K562 (cell line): ENCODE results near the gene PGGHG.
"Not testable (repeated sequence)": the region's sequence is repeated elsewhere in the genome, so short reads cannot be mapped to it uniquely, and the experiment has no call there.

ENCODE experiments used
- EGR1 ChIP-seq: fragments of 450-650 bp; conservative IDR thresholded peaks from 2 replicates; pipeline ENCODE4 v1.6.1; 2017; ENCODE audit warnings: mild to moderate bottlenecking
- ELF4 ChIP-seq: fragments of 450-650 bp; formaldehyde crosslinking; IDR thresholded peaks from 2 replicates; pipeline ENCODE4 v1.4.0; 2022; ENCODE audit warnings: missing genetic modification characterization
- ETV6 ChIP-seq, 3 experiments: fragments of 150-350 bp in 1 of 3; sonication (generic) in 1 of 3; formaldehyde crosslinking in 1 of 3; IDR thresholded peaks; 2 replicates each; pipeline versions ENCODE4 v1.6.1 to v1.8.0; 2014 to 2022; ENCODE audit warnings: borderline replicate concordance in 2 of 3, low read depth in 2 of 3, antibody characterized with exemption in 1 of 3, low read length in 1 of 3, mild to moderate bottlenecking in 1 of 3, missing genetic modification reagents in 1 of 3
- MTA3 ChIP-seq: fragments of 450-650 bp; formaldehyde crosslinking; IDR thresholded peaks from 2 replicates; pipeline ENCODE4 v1.6.1; 2017; ENCODE audit warnings: mild to moderate bottlenecking, borderline replicate concordance
- RAD21 ChIP-seq, 2 experiments: fragments of 250-450 bp in 1 of 2; fragments of 450-650 bp in 1 of 2; sonication (Bioruptor Pico) in 1 of 2; formaldehyde crosslinking in 1 of 2; IDR thresholded peaks in 1 of 2; conservative IDR thresholded peaks in 1 of 2; 2 replicates each; pipeline versions ENCODE4 v1.4.0 to v1.8.0; 2020 to 2022; ENCODE audit warnings: mild to moderate bottlenecking in 2 of 2, moderate library complexity in 1 of 2
- RBBP5 ChIP-seq: fragments of 200-600 bp; sonication (generic); IDR thresholded peaks from 2 replicates; pipeline ENCODE4 v1.6.1; 2012; ENCODE audit warnings: borderline replicate concordance, mild to moderate bottlenecking, low read length, control low read depth, inconsistent platforms; ENCODE audit not compliant: insufficient read depth, poor library complexity, severe bottlenecking
- TBL1XR1 ChIP-seq, 2 experiments: IDR thresholded peaks; 2 replicates each; pipeline ENCODE4 v1.6.1; 2012; ENCODE audit warnings: improper control_type of control experiment in 2 of 2, low read length in 2 of 2, mild to moderate bottlenecking in 1 of 2
- ZNF444 ChIP-seq: fragments of 250-450 bp; sonication (Bioruptor Pico); IDR thresholded peaks from 2 replicates; pipeline ENCODE4 v1.4.0; 2020; ENCODE audit warnings: mild to moderate bottlenecking, moderate library complexity
- TF ChIP-seq, protein P1 (sequence below), 3 experiments: IDR thresholded peaks in 2 of 3; conservative IDR thresholded peaks in 1 of 3; 2 replicates each; pipeline ENCODE4 v1.5.1; 2011 to 2012; ENCODE audit warnings: low read length in 3 of 3, mild to moderate bottlenecking in 3 of 3, control low read depth in 2 of 3, improper control_type of control experiment in 1 of 3, inconsistent platforms in 1 of 3, low read depth in 1 of 3, mixed read lengths in 1 of 3, moderate library complexity in 1 of 3; ENCODE audit not compliant: insufficient read depth in 2 of 3
- TF ChIP-seq, protein P2 (sequence below): sonication (generic); formaldehyde crosslinking; IDR thresholded peaks from 2 replicates; pipeline ENCODE4 v1.9.0; 2022; ENCODE audit warnings: mild to moderate bottlenecking, missing genetic modification reagents
- TF ChIP-seq, protein P3 (sequence below), 2 experiments: fragments of 450-650 bp in 1 of 2; sonication (generic) in 1 of 2; formaldehyde crosslinking in 1 of 2; IDR thresholded peaks in 1 of 2; conservative IDR thresholded peaks in 1 of 2; 2 replicates each; pipeline versions ENCODE4 v1.6.1 to v1.8.1; 2016 to 2023; ENCODE audit warnings: mild to moderate bottlenecking in 2 of 2, moderate library complexity in 2 of 2, inconsistent platforms in 1 of 2, missing genetic modification reagents in 1 of 2
- TF ChIP-seq, protein P4 (sequence below): fragments of 250-450 bp; sonication (Bioruptor Pico); IDR thresholded peaks from 2 replicates; pipeline ENCODE4 v1.8.0; 2022; ENCODE audit warnings: inconsistent platforms

DNA sequence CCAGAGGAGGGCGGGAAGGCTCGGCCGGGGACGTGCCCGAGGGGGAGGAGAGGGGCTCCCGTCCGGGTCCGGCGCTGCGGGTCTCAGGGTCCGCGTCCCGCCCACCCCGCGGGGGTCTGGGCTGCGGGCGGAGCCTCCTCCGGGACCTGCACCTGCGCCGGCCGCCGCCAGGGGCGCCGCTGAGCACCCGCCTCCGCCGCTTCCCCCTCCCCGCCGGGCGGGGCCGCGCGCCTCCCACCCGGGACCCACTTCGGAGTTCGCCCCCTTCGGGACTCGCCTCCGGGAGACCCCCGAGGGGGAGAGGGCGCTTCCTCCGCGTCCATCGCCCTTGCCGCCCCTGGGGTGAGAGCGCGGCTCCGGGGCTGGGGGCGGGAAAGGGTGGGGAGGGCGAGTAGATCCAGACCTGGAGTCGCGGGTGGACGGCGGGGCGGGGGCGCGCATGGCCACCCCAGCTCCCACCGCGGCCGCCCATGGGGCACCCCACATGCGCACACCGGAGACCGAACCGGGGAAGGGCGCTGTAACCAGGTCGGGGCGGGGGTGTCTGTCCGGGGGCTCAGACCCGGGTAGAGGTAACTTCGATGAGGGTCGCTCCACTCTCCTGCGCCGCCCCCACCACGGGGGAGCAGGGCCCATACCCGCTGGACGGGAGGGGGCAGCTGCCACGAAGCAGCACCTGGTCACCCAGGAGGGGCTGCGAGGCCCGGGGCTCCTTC lies 29.6 kb downstream of the PGGHG start:
- TF ChIP-seq, protein P1, sequence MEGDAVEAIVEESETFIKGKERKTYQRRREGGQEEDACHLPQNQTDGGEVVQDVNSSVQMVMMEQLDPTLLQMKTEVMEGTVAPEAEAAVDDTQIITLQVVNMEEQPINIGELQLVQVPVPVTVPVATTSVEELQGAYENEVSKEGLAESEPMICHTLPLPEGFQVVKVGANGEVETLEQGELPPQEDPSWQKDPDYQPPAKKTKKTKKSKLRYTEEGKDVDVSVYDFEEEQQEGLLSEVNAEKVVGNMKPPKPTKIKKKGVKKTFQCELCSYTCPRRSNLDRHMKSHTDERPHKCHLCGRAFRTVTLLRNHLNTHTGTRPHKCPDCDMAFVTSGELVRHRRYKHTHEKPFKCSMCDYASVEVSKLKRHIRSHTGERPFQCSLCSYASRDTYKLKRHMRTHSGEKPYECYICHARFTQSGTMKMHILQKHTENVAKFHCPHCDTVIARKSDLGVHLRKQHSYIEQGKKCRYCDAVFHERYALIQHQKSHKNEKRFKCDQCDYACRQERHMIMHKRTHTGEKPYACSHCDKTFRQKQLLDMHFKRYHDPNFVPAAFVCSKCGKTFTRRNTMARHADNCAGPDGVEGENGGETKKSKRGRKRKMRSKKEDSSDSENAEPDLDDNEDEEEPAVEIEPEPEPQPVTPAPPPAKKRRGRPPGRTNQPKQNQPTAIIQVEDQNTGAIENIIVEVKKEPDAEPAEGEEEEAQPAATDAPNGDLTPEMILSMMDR (IDR thresholded peaks at IDR 0.05 in 2 of 3, conservative IDR thresholded peaks at IDR 0.05 in 1 of 3; ENCODE audit: insufficient read depth in 2 of 3, low read depth in 1 of 3, low read length in 3 of 3) = not testable (repeated sequence)
- TF ChIP-seq, protein P2, sequence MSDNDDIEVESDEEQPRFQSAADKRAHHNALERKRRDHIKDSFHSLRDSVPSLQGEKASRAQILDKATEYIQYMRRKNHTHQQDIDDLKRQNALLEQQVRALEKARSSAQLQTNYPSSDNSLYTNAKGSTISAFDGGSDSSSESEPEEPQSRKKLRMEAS (CRISPR knock-in tag) = not testable (repeated sequence)
- not testable (repeated sequence) for TF ChIP-seq ELF4 (CRISPR knock-in tag); ZNF444 (CRISPR knock-in tag); EGR1; MTA3; ETV6 (IDR thresholded peaks at IDR 0.05; ENCODE audit: borderline replicate concordance in 1 of 2, low read depth in 2 of 2, low read length in 1 of 2); ETV6 (CRISPR knock-in tag; IDR thresholded peaks at IDR 0.05; ENCODE audit: borderline replicate concordance); RBBP5; TBL1XR1 (IDR thresholded peaks at IDR 0.05; ENCODE audit: low read length in 2 of 2); RAD21 (CRISPR knock-in tag; conservative IDR thresholded peaks at IDR 0.05 in 1 of 2, IDR thresholded peaks at IDR 0.05 in 1 of 2)
- TF ChIP-seq, protein P3, sequence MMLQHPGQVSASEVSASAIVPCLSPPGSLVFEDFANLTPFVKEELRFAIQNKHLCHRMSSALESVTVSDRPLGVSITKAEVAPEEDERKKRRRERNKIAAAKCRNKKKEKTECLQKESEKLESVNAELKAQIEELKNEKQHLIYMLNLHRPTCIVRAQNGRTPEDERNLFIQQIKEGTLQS (IDR thresholded peaks at IDR 0.05) = not testable (repeated sequence)
- TF ChIP-seq, protein P3 (CRISPR knock-in tag; conservative IDR thresholded peaks at IDR 0.05) = not testable (repeated sequence)
- TF ChIP-seq, protein P4, sequence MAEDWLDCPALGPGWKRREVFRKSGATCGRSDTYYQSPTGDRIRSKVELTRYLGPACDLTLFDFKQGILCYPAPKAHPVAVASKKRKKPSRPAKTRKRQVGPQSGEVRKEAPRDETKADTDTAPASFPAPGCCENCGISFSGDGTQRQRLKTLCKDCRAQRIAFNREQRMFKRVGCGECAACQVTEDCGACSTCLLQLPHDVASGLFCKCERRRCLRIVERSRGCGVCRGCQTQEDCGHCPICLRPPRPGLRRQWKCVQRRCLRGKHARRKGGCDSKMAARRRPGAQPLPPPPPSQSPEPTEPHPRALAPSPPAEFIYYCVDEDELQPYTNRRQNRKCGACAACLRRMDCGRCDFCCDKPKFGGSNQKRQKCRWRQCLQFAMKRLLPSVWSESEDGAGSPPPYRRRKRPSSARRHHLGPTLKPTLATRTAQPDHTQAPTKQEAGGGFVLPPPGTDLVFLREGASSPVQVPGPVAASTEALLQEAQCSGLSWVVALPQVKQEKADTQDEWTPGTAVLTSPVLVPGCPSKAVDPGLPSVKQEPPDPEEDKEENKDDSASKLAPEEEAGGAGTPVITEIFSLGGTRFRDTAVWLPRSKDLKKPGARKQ (CRISPR knock-in tag) = not testable (repeated sequence)
